Keratinocyte (primary cell): Measurements from ENCODE around the gene CUX1. TPM values are rescaled to one million over a fixed set of nuclear protein-coding genes. Genes with fewer than 3 reads are reported as not detected.

ENCODE experiments used
- DNase-seq: peaks from one replicate; pipeline ENCODE4 v3.0.0-alpha.2; 2011; ENCODE audit warnings: low read depth, missing footprints, low spot score
- FAIRE-seq: peaks from 2 replicates; lab custom pipeline; 2011; peaks lifted over from hg19 to GRCh38; lab: Jason Lieb, UNC
- H2AFZ ChIP-seq: 2 replicates; pipeline ENCODE4 v1.6.0; 2012; ENCODE audit warnings: low read length, control low read depth, inconsistent platforms; ENCODE audit not compliant: control insufficient read depth
- H3K27ac ChIP-seq: 2 replicates; pipeline ENCODE4 v1.5.1; 2011; ENCODE audit warnings: low read length; ENCODE audit not compliant: control insufficient read depth, insufficient read depth
- H3K27me3 ChIP-seq: 3 replicates; pipeline ENCODE4 v1.6.0; 2011; ENCODE audit warnings: low read length; ENCODE audit not compliant: control insufficient read depth, insufficient read depth; ENCODE audit errors: extremely low read depth
- H3K36me3 ChIP-seq, 2 experiments: 2 replicates in 1 of 2; 3 replicates in 1 of 2; pipeline ENCODE4 v1.5.1; 2011; ENCODE audit warnings: low read length in 2 of 2, mild to moderate bottlenecking in 1 of 2; ENCODE audit not compliant: control insufficient read depth in 2 of 2, insufficient read depth in 2 of 2; ENCODE audit errors: extremely low read depth in 1 of 2
- H3K4me1 ChIP-seq: 3 replicates; pipeline ENCODE4 v1.5.1; 2011; ENCODE audit warnings: low read length; ENCODE audit not compliant: control insufficient read depth, insufficient read depth; ENCODE audit errors: extremely low read depth
- H3K4me2 ChIP-seq: 3 replicates; pipeline ENCODE4 v1.6.0; 2011; ENCODE audit warnings: low read depth, low read length; ENCODE audit not compliant: control insufficient read depth, insufficient read depth; ENCODE audit errors: extremely low read depth
- H3K4me3 ChIP-seq, 3 experiments: fragments of 200-600 bp in 1 of 3; sonication (generic) in 1 of 3; 2 replicates in 2 of 3; 3 replicates in 1 of 3; pipeline ENCODE4 v1.5.1; 2011 to 2016; ENCODE audit warnings: low read length in 3 of 3, mild to moderate bottlenecking in 3 of 3, control low read depth in 2 of 3, inconsistent platforms in 1 of 3, low read depth in 1 of 3, mixed read lengths in 1 of 3, mixed run types in 1 of 3, moderate library complexity in 1 of 3; ENCODE audit not compliant: control insufficient read depth in 2 of 3, insufficient read depth in 2 of 3; ENCODE audit errors: extremely low read depth in 1 of 3
- H3K79me2 ChIP-seq: 2 replicates; pipeline ENCODE4 v1.6.0; 2012; ENCODE audit warnings: low read length; ENCODE audit not compliant: control insufficient read depth, insufficient read depth
- H3K9ac ChIP-seq: 3 replicates; pipeline ENCODE4 v1.6.0; 2011; ENCODE audit warnings: low read length; ENCODE audit not compliant: control insufficient read depth, insufficient read depth; ENCODE audit errors: extremely low read depth
- H3K9me1 ChIP-seq: 3 replicates; pipeline ENCODE4 v1.6.0; 2011; ENCODE audit warnings: low read length; ENCODE audit not compliant: control insufficient read depth, insufficient read depth; ENCODE audit errors: extremely low read depth
- H3K9me3 ChIP-seq: 2 replicates; pipeline ENCODE4 v1.5.1; 2012; ENCODE audit warnings: low read depth, low read length; ENCODE audit not compliant: control insufficient read depth
- H4K20me1 ChIP-seq: 3 replicates; pipeline ENCODE4 v1.6.0; 2011; ENCODE audit warnings: low read length; ENCODE audit not compliant: control insufficient read depth, insufficient read depth; ENCODE audit errors: extremely low read depth
- CTCF ChIP-seq, 3 experiments: IDR thresholded peaks in 1 of 3; conservative IDR thresholded peaks in 1 of 3; optimal IDR thresholded peaks in 1 of 3; 2 replicates in 2 of 3; 3 replicates in 1 of 3; pipeline versions ENCODE3 to v1.5.1; 2011; ENCODE audit warnings: low read length in 3 of 3, mild to moderate bottlenecking in 3 of 3, moderate library complexity in 2 of 3, control low read depth in 1 of 3, inconsistent platforms in 1 of 3; ENCODE audit not compliant: insufficient read depth in 2 of 3; ENCODE audit errors: extremely low read depth in 1 of 3
- EZH2 ChIP-seq: IDR thresholded peaks from one replicate; pipeline ENCODE4 v1.6.1; 2012; ENCODE audit warnings: inconsistent platforms, mild to moderate bottlenecking, low read length, moderate library complexity
- dilution Hi-C: fragments of 300-500 bp; cut with MboI; formaldehyde crosslinking; loops from one replicate; pipeline ENCODE4 v1.7.0; 2020; ENCODE audit warnings: low sequenced_read_pairs; ENCODE audit not compliant: extremely low pct_ligation_motif_present
- polyA plus RNA-seq, 5 experiments: library from polyadenylated mRNA; depleted of rRNA in 3 of 5; stranded (reverse) in 3 of 5; stranded (forward) in 1 of 5; unstranded in 1 of 5; fragments of >200 nt; gene quantifications; 1 replicate in 1 of 5; 2 replicates in 3 of 5; 3 replicates in 1 of 5; pipeline versions ENCODE4 v1.2.1 to v1.2.3, GENCODE V29; 2011 to 2012; ENCODE audit warnings: missing spikeins in 2 of 5, low read depth in 1 of 5, low replicate concordance in 1 of 5

Gene CUX1
- polyA plus RNA-seq, 1 donor (not counting 4 experiments of a cell fraction or from before 2014, with no cell fraction given): 18.3 TPM

- H3K27ac ChIP-seq: no peak overlapping the region
Observed at GRCh38 chr7:102223184-102223583, 405.8 kb downstream of the CUX1 start.

GRCh38 chr7:102225025-102225424 lies 407.6 kb downstream of the CUX1 start:
- no peak overlapping the region for H3K4me3 ChIP-seq
- TF ChIP-seq EZH2: no peak
- no peak for TF ChIP-seq CTCF (optimal IDR thresholded peaks at IDR 0.05 in 1 of 3, IDR thresholded peaks at IDR 0.05 in 1 of 3, conservative IDR thresholded peaks at IDR 0.05 in 1 of 3; ENCODE audit: extremely low read depth in 1 of 3, insufficient read depth in 2 of 3, low read length in 3 of 3)
- dilution Hi-C loops: no loop called here
- DNase-seq (no peak), FAIRE-seq (no peak)
- H3K36me3 ChIP-seq: peaks cover 8% of the 10 kb centered on the region in 2 experiments
- H3K27me3 ChIP-seq: no peaks in the 10 kb centered on the region
- no peaks in the 10 kb centered on the region for H4K20me1 ChIP-seq
- H3K27ac ChIP-seq: no peak overlapping the region
- H3K79me2 ChIP-seq: no peaks in the 10 kb centered on the region
- no peak overlapping the region for H3K4me2 ChIP-seq
- no peaks in the 10 kb centered on the region for H3K9me3 ChIP-seq
- H3K9me1 ChIP-seq: no peaks in the 10 kb centered on the region
- no peak overlapping the region for H3K9ac ChIP-seq
- H3K4me1 ChIP-seq: peaks cover 3% of the 10 kb centered on the region
- H2AFZ ChIP-seq: no peak overlapping the region

More at GRCh38 chr7:102223184-102223583, 405.8 kb downstream of the CUX1 start:
- H3K9me1 ChIP-seq: no peaks in the 10 kb centered on the region
- H3K79me2 ChIP-seq: no peaks in the 10 kb centered on the region
- DNase-seq (no peak), FAIRE-seq (no peak)
- peaks cover 3% of the 10 kb centered on the region for H3K4me1 ChIP-seq
- dilution Hi-C loops: no loop called here
- no peak overlapping the region for H3K9ac ChIP-seq
- H2AFZ ChIP-seq: no peak overlapping the region
- H3K4me3 ChIP-seq: no peak overlapping the region
- no peaks in the 10 kb centered on the region for H3K9me3 ChIP-seq
- H3K4me2 ChIP-seq: no peak overlapping the region
- no peaks in the 10 kb centered on the region for H3K27me3 ChIP-seq
- peaks cover 0 to 2% of the 10 kb centered on the region in 2 experiments for H3K36me3 ChIP-seq
- H4K20me1 ChIP-seq: no peaks in the 10 kb centered on the region
- TF ChIP-seq CTCF (optimal IDR thresholded peaks at IDR 0.05 in 1 of 3, IDR thresholded peaks at IDR 0.05 in 1 of 3, conservative IDR thresholded peaks at IDR 0.05 in 1 of 3; ENCODE audit: extremely low read depth in 1 of 3, insufficient read depth in 2 of 3, low read length in 3 of 3) (no peak), EZH2 (no peak)
